ENCODE data around the gene SOX1. TPM values are rescaled to one million over a fixed set of nuclear protein-coding genes. Genes with fewer than 3 reads are reported as not detected.

Gene SOX1
- total RNA-seq (2014; rRNA removed; shearing (Covaris generic)), result not detected in 2 replicates

- no peak for DNase-seq (ENCODE audit: low spot score)
Observed at GRCh38 chr13:112067116-112067741, at the start of gene SOX1. TSS of gene SOX1 (plus strand) at chr13:112067149. CDS start at chr13:112067659, 510 bp downstream.

- DNase-seq (ENCODE audit: low spot score), result no peak
Observed at GRCh38 chr13:112024577-112024976, 42.4 kb upstream of the SOX1 start.

GRCh38 chr13:112027250-112027649, 39.7 kb upstream of the SOX1 start:
- no peak for DNase-seq (ENCODE audit: low spot score)

GRCh38 chr13:112028481-112028880, 38.5 kb upstream of the SOX1 start:
- no peak for DNase-seq (ENCODE audit: low spot score)

GRCh38 chr13:112029143-112029542, 37.8 kb upstream of the SOX1 start:
- no peak for DNase-seq (ENCODE audit: low spot score)

- DNase-seq (ENCODE audit: low spot score), result no peak
Observed at GRCh38 chr13:112032186-112032993, 34.6 kb upstream of the SOX1 start.

GRCh38 chr13:112034231-112034630, 32.7 kb upstream of the SOX1 start:
- DNase-seq (ENCODE audit: low spot score), result no peak

- DNase-seq (ENCODE audit: low spot score), result no peak
Observed at GRCh38 chr13:112034846-112035245, 32.1 kb upstream of the SOX1 start.

- peak; percentile 53 for DNase-seq (ENCODE audit: low spot score)
Observed at GRCh38 chr13:112042496-112042895, 24.5 kb upstream of the SOX1 start.

GRCh38 chr13:112052213-112052612, 14.7 kb upstream of the SOX1 start:
- DNase-seq (ENCODE audit: low spot score), result no peak

- no peak for DNase-seq (ENCODE audit: low spot score)
Observed at GRCh38 chr13:112053167-112053743, 13.7 kb upstream of the SOX1 start.

- no peak for DNase-seq (ENCODE audit: low spot score)
Observed at GRCh38 chr13:112053744-112054615, 13.0 kb upstream of the SOX1 start.

GRCh38 chr13:112054616-112055015, 12.3 kb upstream of the SOX1 start:
- no peak for DNase-seq (ENCODE audit: low spot score)

- DNase-seq (ENCODE audit: low spot score), result no peak
Observed at GRCh38 chr13:112055036-112055914, 11.7 kb upstream of the SOX1 start.

- DNase-seq (ENCODE audit: low spot score), result no peak
Observed at GRCh38 chr13:112055915-112056269, 11.1 kb upstream of the SOX1 start.

- DNase-seq (ENCODE audit: low spot score), result no peak
Observed at GRCh38 chr13:112056284-112056727, 10.6 kb upstream of the SOX1 start.

- no peak for DNase-seq (ENCODE audit: low spot score)
Observed at GRCh38 chr13:112056739-112057438, 10.1 kb upstream of the SOX1 start.

- DNase-seq (ENCODE audit: low spot score), result no peak
Observed at GRCh38 chr13:112057439-112057735, 9.6 kb upstream of the SOX1 start.

- DNase-seq (ENCODE audit: low spot score), result no peak
Observed at GRCh38 chr13:112057736-112058518, 9.0 kb upstream of the SOX1 start.

GRCh38 chr13:112058519-112058873, 8.5 kb upstream of the SOX1 start:
- no peak for DNase-seq (ENCODE audit: low spot score)
